Erythroblast (primary cell): Measurements from ENCODE around the gene HOXD12.

Experiments
- GATA1 ChIP-seq: IDR thresholded peaks from 2 replicates; pipeline ENCODE4 v1.6.1; 2011; ENCODE audit warnings: low read depth, mild to moderate bottlenecking, control low read depth, low read length, moderate library complexity
- POLR2A ChIP-seq: IDR thresholded peaks from 2 replicates; pipeline ENCODE4 v1.6.1; 2011; ENCODE audit warnings: mild to moderate bottlenecking, low read length

DNA sequence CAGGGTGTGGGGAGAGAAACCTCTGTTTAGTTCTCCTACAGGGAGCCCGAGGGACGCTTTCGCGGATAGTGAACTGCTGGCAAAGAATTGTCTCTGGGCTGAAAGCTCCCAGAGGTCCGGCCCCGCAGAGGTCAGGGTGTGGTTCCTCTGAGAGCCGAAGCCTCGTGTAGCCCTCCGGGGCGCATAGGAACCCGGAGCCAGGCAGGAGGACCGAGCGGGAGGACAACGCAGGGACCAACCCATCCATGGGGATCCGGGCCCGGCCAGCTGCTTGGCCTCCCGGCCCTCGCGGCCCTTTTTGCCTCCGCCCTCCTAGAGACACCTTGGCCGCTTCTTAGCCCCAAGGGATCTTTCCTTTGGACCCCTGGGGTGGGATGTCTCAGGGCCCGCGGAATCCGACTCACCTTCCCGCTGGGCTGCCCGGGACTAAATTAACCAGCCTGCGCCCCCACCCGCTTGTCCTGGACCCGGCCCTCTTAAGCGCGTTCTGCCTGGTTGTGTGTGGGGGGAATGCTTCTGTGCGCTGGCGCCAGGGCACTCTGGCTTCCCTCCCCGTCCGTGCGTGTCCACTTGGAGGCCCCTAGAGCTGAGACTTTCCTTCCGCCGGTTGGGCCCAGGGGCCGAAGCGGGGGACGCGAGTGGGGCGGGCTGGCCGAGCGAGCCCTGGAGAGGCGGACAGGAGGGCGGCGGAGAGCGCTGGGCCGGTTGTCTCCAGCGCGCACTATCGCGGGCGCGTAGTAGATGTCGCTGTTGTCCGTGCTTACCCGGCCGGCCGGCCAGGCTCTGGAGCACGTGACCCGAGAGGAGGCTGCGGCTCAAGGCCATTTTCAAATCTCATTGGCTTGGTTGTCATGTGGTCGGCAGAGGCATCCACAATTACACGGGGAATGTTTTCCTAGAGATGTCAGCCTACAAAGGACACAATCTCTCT is 16.6 kb downstream of the HOXD12 start, which contains the start of gene HOXD10:
- no peak for TF ChIP-seq POLR2A
- TF ChIP-seq GATA1 = no peak
